Activated CD4-positive, alpha-beta T cell treated with anti-CD3 and anti-CD28 coated beads, Interleukin-2, amount 50 U/mL, for 48 hours (primary cell): Measurements from ENCODE around the gene WDR75.
A peak's percentile ranks its signal among the peaks of the same experiment; 100 is the strongest.

Experiments
- DNase-seq, 2 experiments: peaks; one replicate each; pipeline ENCODE4 v3.0.0-alpha.2; 2020

Gene WDR75

DNA sequence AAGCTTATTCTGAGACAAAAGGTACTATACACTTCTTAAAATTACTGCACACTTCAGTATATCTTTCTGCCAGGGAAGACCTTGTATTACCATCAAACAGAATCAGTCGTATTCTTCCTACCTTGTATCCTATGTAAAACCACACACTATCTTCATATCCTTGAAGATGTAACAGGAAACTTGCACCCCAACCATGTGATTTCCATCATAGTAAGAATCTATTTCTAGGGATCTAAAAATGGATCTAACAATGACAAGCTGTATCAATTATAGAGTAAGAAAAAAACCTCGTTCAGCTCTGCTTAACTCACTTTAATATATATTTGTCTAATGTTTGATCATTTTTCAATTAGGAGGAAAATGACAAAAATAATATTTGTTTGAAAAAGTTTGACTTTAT, 60.2 kb downstream of the WDR75 start:
- no peak for DNase-seq

DNA sequence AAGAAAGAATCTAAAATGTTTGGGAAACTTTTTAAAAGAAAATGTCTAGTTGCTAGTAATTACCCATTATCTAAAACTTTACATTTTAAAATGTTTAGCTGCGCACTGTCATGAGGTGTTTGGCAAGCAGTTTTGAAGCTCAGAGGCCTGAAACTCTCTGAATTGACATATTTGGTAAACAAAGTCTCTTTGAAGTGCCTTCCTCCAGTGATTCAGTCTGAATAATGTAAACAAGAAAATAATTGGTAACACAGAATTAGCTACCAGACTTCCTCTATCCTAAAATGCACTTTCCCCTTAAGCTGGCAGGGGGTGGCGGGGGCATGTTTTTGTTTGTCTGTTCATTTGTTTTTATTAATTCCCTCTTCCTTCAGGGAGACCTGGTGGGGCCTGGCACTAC, 61.4 kb downstream of the WDR75 start:
- DNase-seq = no peak

DNA sequence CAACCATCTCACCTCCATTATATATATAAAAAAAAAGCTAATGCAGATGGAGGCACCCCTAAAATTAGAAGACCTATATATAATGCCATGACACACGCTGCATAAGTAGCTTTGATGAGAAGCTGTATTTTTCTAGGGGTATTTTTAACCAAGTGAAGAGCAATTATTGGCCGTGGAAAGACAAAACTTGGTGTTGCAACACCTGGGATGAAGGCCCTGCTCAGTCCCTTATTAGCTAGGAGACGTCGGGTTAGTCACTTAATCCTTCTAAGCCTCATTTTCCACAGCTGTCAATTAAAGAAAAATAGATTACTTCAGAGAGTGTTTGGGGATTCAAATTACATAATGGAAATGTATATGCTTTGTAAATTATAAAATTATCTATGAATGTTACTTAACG, 63.0 kb downstream of the WDR75 start:
- DNase-seq = no peak

DNA sequence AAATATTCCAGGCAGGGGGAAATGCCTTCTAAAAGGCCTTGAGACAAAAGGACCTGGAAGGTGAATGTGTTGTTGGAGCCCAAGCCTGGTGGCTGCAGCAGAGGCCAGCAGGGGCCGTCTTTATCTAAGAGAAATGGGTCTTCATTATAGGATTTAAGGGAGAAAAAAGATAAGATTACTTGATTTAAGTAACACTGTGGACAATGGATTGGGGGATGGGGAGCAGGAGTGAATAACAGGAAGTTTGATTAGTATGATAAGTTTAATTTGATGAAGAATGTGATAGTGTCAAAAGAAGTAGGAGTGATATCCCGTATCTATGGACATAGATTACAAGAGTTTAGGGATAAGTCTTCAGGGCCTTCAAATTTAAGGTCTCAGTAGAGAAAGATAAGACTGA, 64.2 kb downstream of the WDR75 start:
- no peak for DNase-seq

DNA sequence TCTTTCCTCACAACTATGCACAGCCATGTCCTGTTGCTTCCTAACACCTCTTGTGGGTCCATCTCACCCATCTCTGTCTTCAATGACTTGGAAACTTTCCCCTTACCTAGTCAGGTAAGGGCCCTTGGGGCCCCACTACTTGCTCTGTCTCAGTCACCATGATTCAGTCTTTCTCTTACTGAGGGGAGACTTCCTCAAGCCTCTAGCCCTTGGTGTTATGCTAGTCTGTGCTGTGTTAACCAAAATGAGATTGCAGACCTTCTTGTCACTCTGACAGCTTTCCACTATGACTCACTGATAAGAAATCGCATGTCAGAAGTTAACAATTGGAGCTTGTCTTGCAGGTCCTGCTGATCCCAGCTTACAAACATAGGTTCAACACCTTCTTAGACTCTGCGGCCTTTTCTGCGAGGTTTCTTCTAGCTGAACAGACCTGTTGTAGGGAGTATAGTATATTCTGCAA, 65.3 kb downstream of the WDR75 start:
- DNase-seq = peak in 1 of 2 experiments; percentile 7

DNA sequence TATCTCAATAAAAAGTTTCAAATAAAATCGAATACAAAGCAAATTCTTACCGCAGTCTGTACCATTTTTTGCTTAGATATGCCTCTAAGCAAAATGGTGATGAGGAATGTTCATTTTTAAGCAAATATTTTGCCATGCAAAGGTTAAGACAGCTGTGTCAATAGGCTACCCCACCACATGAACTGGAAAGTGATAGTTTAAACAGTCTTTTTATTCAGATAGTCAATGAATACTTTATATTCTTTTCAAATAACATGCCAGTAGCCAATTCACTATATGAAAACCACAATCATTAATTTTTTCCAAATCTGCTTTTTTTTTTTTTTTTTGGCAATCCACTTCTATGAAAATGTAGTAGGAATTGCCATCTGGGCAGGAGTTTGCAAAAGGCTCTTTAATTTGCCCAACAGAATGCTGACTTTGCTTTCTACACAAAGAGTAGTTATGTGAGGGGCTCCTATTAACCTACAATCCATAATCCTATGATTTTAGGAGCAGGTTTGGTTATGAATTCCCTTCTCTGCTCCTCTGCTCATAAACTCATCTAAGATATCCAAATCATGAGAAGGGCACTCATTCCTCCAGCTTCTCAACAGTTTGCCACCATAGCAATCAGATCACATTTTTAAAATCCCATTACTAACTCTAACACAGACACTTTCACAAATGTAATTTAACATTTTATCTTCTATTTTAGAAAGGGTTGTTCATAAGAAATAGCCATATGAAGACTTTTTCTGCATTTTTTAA, 70.1 kb downstream of the WDR75 start:
- no peak for DNase-seq

DNA sequence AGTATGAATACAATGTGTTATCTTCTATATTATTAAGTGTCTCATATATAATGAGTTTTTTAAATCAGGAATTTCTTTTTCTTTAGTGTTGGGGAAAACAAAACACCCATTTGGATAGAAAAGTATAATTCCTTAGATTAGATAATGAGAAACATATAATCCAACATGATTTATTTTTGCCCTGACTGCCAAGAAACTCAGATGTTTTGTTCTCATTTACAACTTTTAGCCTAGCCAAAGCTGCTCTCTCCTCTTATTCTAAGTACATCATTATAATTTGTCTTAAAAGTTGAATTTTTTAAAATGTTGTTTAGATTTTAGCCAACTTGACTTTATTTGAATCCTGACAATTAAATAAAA, 70.7 kb downstream of the WDR75 start:
- no peak for DNase-seq

DNA sequence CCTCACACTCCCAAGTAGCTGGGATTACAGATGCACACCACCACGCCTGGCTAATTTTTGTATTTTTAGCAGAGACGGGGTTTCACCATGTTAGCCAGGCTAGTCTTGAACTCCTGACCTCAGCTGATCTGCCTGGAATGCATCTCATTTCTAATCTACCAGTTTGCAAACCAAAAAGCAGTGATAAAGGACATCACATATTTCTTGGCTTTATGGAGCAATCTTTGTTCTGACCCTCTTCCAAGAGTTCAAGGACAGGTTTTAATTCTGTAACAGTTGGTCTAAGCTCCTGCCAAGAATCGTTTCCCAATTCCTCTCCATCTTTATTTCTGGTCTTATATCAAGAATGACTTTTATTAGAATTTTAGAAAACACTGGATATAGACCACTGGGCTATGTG, 71.6 kb downstream of the WDR75 start:
- no peak for DNase-seq

DNA sequence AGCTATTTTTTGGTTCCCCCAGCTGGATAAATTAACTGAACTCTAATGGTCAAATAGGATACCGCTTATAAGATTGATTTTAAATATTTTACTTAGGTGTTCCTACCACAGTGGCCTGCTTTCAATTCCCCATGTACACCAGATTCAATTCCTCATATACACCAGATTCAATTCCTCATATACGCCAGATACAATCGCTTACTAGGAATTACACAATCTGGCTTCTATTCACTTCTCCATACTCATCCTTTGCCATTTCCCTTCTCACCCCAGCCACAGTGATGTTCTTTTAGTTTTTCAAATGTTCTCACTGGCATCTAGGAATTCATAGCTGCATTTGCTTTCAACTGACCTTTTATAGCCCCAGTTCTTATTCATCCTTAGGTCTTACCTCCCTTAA, 72.8 kb downstream of the WDR75 start:
- DNase-seq = no peak

DNA sequence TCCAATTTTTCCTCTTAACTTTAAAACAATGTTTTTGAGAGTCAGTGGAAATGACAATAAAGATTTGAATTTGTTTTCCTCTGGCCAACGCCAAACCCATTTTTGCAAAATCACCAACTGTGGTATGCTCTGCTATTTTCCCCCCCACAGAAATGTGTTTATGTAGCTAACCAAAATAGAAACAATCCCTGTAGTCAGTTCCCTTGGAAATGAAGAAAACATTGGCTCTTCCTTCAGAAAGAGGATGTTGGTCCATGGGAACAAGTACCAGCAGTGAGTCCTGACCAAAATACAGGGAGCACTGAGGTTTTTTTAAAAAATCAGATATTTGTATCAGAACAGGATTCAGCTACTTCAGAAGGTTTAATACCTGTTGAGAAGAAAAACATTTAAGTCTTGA, 74.0 kb downstream of the WDR75 start:
- DNase-seq = no peak

DNA sequence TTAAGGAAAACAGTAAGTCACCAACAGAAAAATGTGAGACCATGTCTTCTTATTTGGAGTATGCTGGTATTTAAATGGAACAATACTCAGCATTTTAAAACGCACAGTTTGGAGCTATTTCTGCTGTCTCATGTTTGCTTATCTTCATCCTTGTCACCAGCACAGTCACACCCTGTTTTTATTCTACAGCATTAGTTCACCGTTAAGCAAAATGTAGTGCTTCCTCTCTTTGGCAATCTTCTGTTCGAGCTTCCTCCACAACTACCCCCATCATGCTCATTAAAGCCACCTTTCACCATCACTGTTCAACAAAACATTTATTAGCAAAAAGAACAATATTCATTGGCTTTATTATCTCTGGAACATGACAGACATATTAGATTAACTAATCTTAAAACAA, 75.3 kb downstream of the WDR75 start:
- DNase-seq = no peak

DNA sequence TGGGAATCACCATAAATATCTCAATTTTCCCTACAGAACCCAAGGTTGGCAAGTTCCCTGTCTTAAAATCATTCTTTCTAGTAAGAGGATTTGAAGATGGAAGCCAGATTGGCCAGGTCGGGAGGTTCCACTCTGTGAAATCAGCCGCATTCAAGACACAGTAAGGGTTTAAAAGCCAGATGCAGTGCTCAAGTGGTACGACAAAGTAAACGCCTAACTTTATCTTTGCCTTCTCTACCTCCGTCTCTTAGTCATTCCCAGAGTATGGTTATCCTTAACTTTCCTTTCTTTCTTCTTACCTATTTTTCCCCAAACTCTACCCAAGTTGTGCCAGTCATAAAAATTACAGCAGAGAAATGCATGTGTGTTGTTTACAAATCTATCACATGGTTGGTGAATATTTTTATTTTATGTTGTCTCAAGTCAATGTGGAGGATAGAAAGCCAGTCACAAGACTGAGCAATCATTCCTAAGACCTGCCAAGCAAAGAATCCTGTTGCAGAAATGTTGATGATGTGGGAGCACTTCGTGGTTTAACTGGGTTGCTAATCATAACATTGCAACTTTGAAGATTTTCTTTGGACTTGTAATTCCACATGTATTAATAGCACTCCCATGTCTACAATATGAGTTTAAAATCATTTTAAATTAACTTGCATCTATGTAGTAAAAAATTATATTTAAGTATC, 76.7 kb downstream of the WDR75 start:
- no peak for DNase-seq

DNA sequence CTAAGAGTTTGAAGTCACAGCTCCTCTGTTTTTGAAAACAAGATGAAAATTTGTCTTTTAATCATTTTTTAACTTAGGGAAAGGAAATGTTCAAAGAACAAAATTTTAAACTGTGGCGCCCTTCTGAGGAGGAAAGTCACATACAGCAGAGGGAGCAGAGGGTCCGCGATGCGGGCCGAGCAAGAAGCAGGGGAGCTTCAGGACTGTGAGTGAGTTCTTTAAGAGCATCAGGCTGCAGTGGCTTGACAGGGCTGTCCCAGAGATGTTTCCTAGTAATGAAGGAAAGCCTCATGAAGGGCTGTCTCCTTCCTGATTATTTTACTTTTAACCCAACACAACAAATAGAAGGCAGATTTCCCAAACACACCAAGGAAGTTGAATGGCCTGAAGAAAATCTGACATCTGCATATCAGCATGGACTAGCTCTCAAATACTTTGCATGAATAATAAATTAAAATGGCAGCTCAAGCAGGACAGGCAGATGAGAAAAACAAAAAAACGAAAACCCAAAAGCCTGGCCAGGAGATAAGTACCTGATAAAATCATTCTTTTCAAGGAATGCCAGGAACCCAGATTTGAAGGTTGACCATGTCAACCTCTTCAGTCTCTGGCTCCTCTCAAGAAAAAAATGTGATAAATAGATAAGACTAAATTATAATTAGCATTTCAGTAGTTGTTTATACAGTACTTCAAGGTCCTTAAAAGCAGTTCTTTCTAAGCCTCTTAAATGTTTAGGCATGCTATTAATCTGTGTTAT, 78.5 kb downstream of the WDR75 start:
- DNase-seq = no peak

DNA sequence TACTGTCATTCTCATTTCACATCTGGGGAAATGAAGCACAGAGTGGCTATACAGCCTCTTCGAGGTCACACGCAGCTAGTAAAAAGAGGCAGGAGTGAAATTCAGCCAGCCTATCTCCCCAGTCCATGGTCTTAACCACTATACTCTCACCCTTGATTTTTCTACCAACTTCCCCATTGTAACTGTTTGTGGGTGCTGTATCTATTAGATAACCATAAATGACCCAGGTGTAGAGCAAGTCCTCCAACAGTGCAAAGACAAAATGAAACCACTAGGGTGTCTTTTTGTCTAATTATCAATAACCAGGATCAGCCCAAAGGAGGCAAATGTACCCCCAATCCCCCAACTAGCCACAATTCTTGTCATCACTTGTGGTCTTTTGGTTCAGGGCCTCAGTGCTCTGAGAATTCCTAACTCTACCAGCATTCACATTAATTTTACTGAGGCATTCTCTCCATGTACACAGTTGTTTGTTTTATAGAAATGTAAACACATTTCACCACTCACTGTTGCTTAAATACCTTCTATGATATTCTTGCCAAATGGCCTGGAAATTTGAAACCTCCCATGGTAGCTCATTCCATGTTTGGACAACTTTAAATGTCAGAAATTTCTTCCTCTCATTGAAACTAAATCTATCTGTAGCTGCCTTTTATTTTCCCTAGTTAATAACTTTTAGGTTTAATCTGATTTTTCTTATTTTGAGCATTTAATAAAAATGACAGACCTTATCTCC, 80.6 kb downstream of the WDR75 start:
- no peak for DNase-seq

DNA sequence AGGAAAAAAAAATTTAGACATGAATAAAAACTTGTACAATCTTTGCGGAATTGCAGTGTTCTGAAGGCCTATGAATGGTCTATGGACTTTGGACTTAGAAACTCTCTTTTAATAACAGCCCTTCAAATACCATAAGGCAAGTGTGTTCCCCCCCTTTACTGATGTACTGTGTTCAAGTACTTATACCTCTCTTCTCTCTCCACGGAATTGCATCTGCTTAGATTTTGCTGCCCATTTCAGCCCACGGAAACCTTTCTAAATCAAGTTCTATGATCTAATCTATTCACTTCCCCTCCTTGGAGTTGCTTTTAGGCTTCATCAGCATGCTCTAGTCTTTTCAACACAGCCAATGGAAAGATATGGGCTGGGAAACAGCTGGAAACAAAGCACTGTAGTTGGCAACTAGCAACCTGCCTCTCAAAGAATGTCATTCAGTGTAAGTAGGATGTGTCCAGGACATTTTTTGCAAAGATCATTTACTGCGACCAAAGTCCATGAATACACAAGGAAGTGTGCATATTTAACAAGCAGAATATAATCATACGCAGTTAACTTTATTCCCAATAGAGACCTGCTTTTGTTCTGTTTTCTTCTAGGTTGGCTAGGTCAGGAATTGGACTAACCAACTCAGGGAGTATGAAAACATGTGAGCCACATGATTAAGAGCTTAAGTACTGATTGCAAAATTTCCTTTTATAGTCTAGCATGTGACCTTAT, 81.3 kb downstream of the WDR75 start:
- DNase-seq = no peak

DNA sequence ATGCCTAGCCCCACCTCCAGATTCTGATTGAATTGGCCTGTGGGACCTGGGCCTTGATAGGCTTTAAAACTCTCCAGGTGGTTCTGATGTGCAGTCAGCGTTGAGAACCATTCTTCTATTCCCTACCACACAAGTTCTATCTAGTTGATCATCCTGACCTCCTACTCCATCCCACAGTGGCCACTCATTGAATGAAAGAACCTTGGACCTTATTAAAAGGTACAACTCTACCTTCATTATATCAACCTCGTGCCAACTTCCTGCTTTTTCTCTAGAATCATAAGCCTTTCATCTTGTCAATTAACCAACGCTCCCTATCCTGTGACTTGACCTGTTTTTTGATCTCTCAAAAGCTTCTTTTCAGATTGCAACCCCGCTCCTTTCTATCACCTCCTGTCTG, 83.5 kb downstream of the WDR75 start:
- DNase-seq = no peak
